Neural cell (in vitro differentiated cells): ENCODE results near the gene SDK1. TPM values are rescaled to one million over a fixed set of nuclear protein-coding genes. Genes with fewer than 3 reads are reported as not detected.

Experiments used
- H2AFZ ChIP-seq: fragments of 200-600, 300-800 bp; sonication (generic), shearing (Covaris generic); 2 replicates; pipeline ENCODE4 v1.6.0; 2014; ENCODE audit warnings: low read depth, mild to moderate bottlenecking, antibody characterized with exemption, low read length, moderate library complexity
- H3F3A ChIP-seq: fragments of 200-600 bp; shearing (Covaris generic); 2 replicates; pipeline ENCODE4 v1.6.1; 2016; ENCODE audit warnings: mild to moderate bottlenecking, moderate library complexity, mixed read lengths, antibody characterized with exemption, low read length; ENCODE audit not compliant: insufficient read depth, poor library complexity, severe bottlenecking
- H3K27ac ChIP-seq: fragments of 200-600, 300-800 bp; sonication (generic), shearing (Covaris generic); 2 replicates; pipeline ENCODE4 v1.5.1; 2014; ENCODE audit warnings: mild to moderate bottlenecking, low read length, moderate library complexity
- H3K27me3 ChIP-seq: fragments of 300-800, 200-600 bp; sonication (generic), shearing (Covaris generic); 2 replicates; pipeline ENCODE4 v1.6.0; 2014; ENCODE audit warnings: mild to moderate bottlenecking, low read depth, low read length, moderate library complexity; ENCODE audit not compliant: insufficient read depth
- H3K36me3 ChIP-seq: fragments of 300-800, 200-600 bp; sonication (generic), shearing (Covaris generic); 2 replicates; pipeline ENCODE4 v1.5.1; 2014; ENCODE audit warnings: mild to moderate bottlenecking, antibody characterized with exemption, low read length, moderate library complexity; ENCODE audit not compliant: insufficient read depth
- H3K4me2 ChIP-seq: fragments of 300-800, 200-600 bp; sonication (generic), shearing (Covaris generic); 2 replicates; pipeline ENCODE4 v1.6.0; 2014; ENCODE audit warnings: mild to moderate bottlenecking, low read length
- H3K4me3 ChIP-seq: fragments of 300-800, 200-600 bp; sonication (generic), shearing (Covaris generic); 2 replicates; pipeline ENCODE4 v1.5.1; 2014; ENCODE audit warnings: mild to moderate bottlenecking, low read length, moderate library complexity
- H3K79me2 ChIP-seq: fragments of 200-600 bp; shearing (Covaris generic); replicated peaks from 2 replicates; pipeline ENCODE4 v1.6.0; 2014; ENCODE audit warnings: mild to moderate bottlenecking, low read length, moderate library complexity; ENCODE audit not compliant: insufficient read depth
- H3K9ac ChIP-seq: fragments of 300-800, 200-600 bp; sonication (generic), shearing (Covaris generic); 2 replicates; pipeline ENCODE4 v1.6.1; 2016; ENCODE audit warnings: mild to moderate bottlenecking, low read length, mixed read lengths
- H3K9me2 ChIP-seq: fragments of 200-600 bp; shearing (Covaris generic); 2 replicates; pipeline ENCODE4 v1.6.1; 2016; ENCODE audit warnings: mild to moderate bottlenecking, low read length, mixed read lengths; ENCODE audit not compliant: insufficient read depth
- H3K9me3 ChIP-seq: fragments of 200-600, 300-800 bp; sonication (generic), shearing (Covaris generic); 2 replicates; pipeline ENCODE4 v1.6.1; 2016; ENCODE audit warnings: mild to moderate bottlenecking, mixed run types, low read length, moderate library complexity, mixed read lengths
- H4K20me1 ChIP-seq: fragments of 200-600 bp; shearing (Covaris generic); 2 replicates; pipeline ENCODE4 v1.6.1; 2016; ENCODE audit warnings: mild to moderate bottlenecking, mixed run types; ENCODE audit not compliant: insufficient read depth
- CTCF ChIP-seq: fragments of 450-650 bp; IDR thresholded peaks from 2 replicates; pipeline ENCODE4 v1.5.1; 2014; ENCODE audit warnings: antibody characterized with exemption, mild to moderate bottlenecking, moderate library complexity; ENCODE audit not compliant: poor library complexity, severe bottlenecking
- EP300 ChIP-seq: fragments of 450-650 bp; conservative IDR thresholded peaks from 2 replicates; pipeline ENCODE4 v1.6.1; 2014; ENCODE audit warnings: antibody characterized with exemption, mild to moderate bottlenecking, moderate library complexity; ENCODE audit not compliant: poor library complexity, severe bottlenecking
- EZH2 ChIP-seq: fragments of 200-600, 300-800 bp; shearing (Covaris generic), sonication (generic); IDR thresholded peaks from 2 replicates; pipeline ENCODE4 v1.6.1; 2014; ENCODE audit warnings: antibody characterized with exemption, low read length, borderline replicate concordance, mild to moderate bottlenecking; ENCODE audit not compliant: insufficient read depth, poor library complexity, severe bottlenecking
- MXI1 ChIP-seq: fragments of 450-650 bp; conservative IDR thresholded peaks from 2 replicates; pipeline ENCODE4 v1.6.1; 2014; ENCODE audit warnings: antibody characterized with exemption, mild to moderate bottlenecking; ENCODE audit not compliant: poor library complexity, severe bottlenecking
- POLR2AphosphoS5 ChIP-seq: IDR thresholded peaks from 2 replicates; pipeline ENCODE4 v1.6.1; 2012
- RAD21 ChIP-seq: fragments of 450-650 bp; conservative IDR thresholded peaks from 2 replicates; pipeline ENCODE4 v1.6.1; 2014; ENCODE audit warnings: antibody characterized with exemption, mild to moderate bottlenecking, moderate library complexity
- REST ChIP-seq: IDR thresholded peaks from 2 replicates; pipeline ENCODE4 v1.6.1; 2012; ENCODE audit warnings: borderline replicate concordance
- SMC3 ChIP-seq: fragments of 450-650 bp; conservative IDR thresholded peaks from 2 replicates; pipeline ENCODE4 v1.6.1; 2014; ENCODE audit warnings: antibody characterized with exemption, mild to moderate bottlenecking, moderate library complexity; ENCODE audit not compliant: poor library complexity
- TAF1 ChIP-seq: IDR thresholded peaks from 2 replicates; pipeline ENCODE4 v1.6.1; 2012; ENCODE audit warnings: low read depth
- polyA plus RNA-seq: library from polyadenylated mRNA; depleted of rRNA; stranded (reverse); fragments of >200 nt; gene quantifications from 2 replicates; pipeline ENCODE4 v1.2.3, GENCODE V29; 2014

The SDK1 gene
- polyA plus RNA-seq, 1 donor from 2014 or later: 2.7 TPM

- H3K4me2 ChIP-seq: no peak overlapping the region
- H3K4me3 ChIP-seq: no peak overlapping the region
- H3K9me3 ChIP-seq: no peaks in the 10 kb centered on the region
- H2AFZ ChIP-seq: no peak overlapping the region
- H3K27me3 ChIP-seq: no peaks in the 10 kb centered on the region
- no peak for TF ChIP-seq REST
- no peak for TF ChIP-seq MXI1
- no peak for TF ChIP-seq POLR2AphosphoS5
- no peak for TF ChIP-seq RAD21
- TF ChIP-seq EZH2: no peak
- TF ChIP-seq EP300: no peak
- TF ChIP-seq CTCF: no peak
- no peak for TF ChIP-seq TAF1
- TF ChIP-seq SMC3: no peak
- H3F3A ChIP-seq: no peaks in the 10 kb centered on the region
- no peaks in the 10 kb centered on the region for H3K79me2 ChIP-seq
- no peaks in the 10 kb centered on the region for H3K36me3 ChIP-seq
- H3K9me2 ChIP-seq: no peaks in the 10 kb centered on the region
- no peak overlapping the region for H3K27ac ChIP-seq
- H3K9ac ChIP-seq: no peak overlapping the region
- H4K20me1 ChIP-seq: no peaks in the 10 kb centered on the region
These were observed 260.9 kb downstream of the SDK1 start for GRCh38 chr7:3561932-3562331.

- H2AFZ ChIP-seq: no peak overlapping the region
- TF ChIP-seq EZH2 (no peak), REST (no peak), CTCF (no peak), MXI1 (no peak), EP300 (no peak), TAF1 (no peak), POLR2AphosphoS5 (no peak), SMC3 (no peak), RAD21 (no peak)
- no peak overlapping the region for H3K4me3 ChIP-seq
These were observed 263.2 kb downstream of the SDK1 start for GRCh38 chr7:3564231-3564630.

More at GRCh38 chr7:3564231-3564630, 263.2 kb downstream of the SDK1 start:
- Histone ChIP-seq H3K9me2 (no peaks in the 10 kb centered on the region), H4K20me1 (no peaks in the 10 kb centered on the region), H3K27ac (no peak overlapping the region), H3K9me3 (no peaks in the 10 kb centered on the region), H3K4me2 (no peak overlapping the region), H3F3A (no peaks in the 10 kb centered on the region), H3K9ac (no peak overlapping the region), H3K27me3 (no peaks in the 10 kb centered on the region), H3K36me3 (no peaks in the 10 kb centered on the region), H3K79me2 (no peaks in the 10 kb centered on the region)
